Gastroesophageal sphincter (tissue), 3 donors: ENCODE measurements around the gene PLOD1.

ENCODE experiments used
- EP300 ChIP-seq: sonication (generic); formaldehyde crosslinking; IDR thresholded peaks from one replicate; pipeline ENCODE4 v1.6.1; 2017; ENCODE audit warnings: antibody characterized with exemption, mild to moderate bottlenecking
- POLR2AphosphoS5 ChIP-seq: sonication (generic); formaldehyde crosslinking; IDR thresholded peaks from one replicate; pipeline ENCODE4 v1.6.1; 2017; ENCODE audit warnings: antibody characterized with exemption
- TF ChIP-seq, protein P1 (sequence below), 4 experiments: fragments of 200-600 bp in 2 of 4; fragments of 450-650 bp in 2 of 4; sonication (generic) in 1 of 4; IDR thresholded peaks; one replicate each; pipeline ENCODE4 v1.5.1; 2017 to 2019; ENCODE audit warnings: antibody characterized with exemption in 4 of 4, mild to moderate bottlenecking in 2 of 4, moderate library complexity in 2 of 4

DNA sequence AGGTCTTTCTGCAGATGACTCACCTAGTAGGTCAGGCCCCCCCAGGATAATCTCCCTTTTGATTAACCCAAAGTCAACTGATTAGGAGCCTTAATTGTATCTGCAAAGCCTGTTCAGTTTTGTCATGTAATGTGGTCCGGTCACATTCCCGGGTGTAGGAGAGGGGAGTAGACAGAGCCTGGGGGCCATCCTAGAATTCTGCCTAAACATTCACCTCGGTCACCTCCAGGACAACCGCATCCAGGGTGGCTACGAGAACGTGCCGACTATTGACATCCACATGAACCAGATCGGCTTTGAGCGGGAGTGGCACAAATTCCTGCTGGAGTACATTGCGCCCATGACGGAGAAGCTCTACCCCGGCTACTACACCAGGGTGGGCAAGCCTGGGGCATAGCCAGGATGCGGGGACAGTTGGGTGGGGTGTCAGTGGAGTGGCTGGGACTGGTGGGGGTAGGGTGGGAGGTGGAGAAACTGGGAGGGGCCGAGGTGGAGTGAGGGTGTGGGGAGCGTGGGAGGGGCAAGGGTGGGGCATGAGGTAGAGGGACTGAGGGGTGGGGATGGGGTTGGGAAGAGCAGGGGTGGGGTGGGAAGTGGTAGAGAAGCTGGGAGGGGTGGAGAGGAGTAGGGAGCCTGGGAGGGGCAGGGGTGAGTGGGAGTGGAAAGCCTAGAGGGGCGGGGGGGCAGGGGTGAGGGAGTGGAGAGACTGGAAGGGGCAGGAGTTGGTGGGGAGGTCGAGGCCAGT is 36.1 kb downstream of the PLOD1 start:
- TF ChIP-seq, protein P1, sequence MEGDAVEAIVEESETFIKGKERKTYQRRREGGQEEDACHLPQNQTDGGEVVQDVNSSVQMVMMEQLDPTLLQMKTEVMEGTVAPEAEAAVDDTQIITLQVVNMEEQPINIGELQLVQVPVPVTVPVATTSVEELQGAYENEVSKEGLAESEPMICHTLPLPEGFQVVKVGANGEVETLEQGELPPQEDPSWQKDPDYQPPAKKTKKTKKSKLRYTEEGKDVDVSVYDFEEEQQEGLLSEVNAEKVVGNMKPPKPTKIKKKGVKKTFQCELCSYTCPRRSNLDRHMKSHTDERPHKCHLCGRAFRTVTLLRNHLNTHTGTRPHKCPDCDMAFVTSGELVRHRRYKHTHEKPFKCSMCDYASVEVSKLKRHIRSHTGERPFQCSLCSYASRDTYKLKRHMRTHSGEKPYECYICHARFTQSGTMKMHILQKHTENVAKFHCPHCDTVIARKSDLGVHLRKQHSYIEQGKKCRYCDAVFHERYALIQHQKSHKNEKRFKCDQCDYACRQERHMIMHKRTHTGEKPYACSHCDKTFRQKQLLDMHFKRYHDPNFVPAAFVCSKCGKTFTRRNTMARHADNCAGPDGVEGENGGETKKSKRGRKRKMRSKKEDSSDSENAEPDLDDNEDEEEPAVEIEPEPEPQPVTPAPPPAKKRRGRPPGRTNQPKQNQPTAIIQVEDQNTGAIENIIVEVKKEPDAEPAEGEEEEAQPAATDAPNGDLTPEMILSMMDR (IDR thresholded peaks at IDR 0.05): no peak
- TF ChIP-seq POLR2AphosphoS5: no peak
- TF ChIP-seq EP300: no peak
